Globus pallidus (tissue), 1 donor: ENCODE results near the gene TMEM184A.
"Not testable (repeated sequence)": the region's sequence is repeated elsewhere in the genome, so short reads cannot be mapped to it uniquely, and the experiment has no call there.

Experiments used
- DNase-seq: peaks from one replicate; pipeline ENCODE4 v3.0.0-alpha.2; 2015; ENCODE audit warnings: low spot score

The TMEM184A gene

DNA sequence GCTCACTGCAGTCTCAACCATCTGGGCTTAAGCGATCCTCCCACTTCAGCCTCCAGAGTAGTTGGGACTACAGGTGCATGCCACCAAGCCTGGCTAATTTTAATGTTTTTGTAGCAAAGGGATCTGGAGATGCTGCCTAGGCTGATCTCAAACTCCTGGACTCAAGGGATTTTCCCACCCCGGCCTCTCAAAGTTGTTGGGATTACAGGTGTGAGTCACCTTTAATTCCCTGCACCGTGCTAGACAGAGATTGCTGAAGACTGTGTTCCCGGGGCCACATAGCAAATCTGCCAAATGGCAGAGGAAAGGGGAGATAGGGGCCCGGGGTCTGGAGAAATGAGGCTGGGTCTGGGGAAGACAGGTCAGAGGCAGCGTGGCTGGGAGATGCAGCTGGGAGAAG, 34.5 kb upstream of the TMEM184A start:
- DNase-seq = no peak

DNA sequence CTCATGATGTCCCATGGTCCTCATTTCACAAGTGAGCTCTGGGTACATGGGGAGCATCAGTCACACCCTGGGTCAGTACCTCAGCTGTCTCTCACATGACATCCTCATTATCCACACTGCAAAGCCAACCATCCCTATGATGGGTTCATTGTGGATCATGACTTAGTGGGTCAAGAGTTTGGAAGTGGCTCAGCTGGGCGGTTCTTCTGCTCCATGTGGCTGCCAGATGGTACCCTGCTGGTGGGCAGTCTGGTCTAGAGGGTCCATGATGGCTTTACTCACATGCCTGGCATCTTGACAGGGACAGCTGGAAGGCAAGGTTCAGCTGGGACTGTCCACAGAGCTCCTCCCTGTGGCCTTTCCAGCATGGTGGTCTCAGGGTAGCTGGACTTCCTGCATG, 33.0 kb upstream of the TMEM184A start:
- no peak for DNase-seq

DNA sequence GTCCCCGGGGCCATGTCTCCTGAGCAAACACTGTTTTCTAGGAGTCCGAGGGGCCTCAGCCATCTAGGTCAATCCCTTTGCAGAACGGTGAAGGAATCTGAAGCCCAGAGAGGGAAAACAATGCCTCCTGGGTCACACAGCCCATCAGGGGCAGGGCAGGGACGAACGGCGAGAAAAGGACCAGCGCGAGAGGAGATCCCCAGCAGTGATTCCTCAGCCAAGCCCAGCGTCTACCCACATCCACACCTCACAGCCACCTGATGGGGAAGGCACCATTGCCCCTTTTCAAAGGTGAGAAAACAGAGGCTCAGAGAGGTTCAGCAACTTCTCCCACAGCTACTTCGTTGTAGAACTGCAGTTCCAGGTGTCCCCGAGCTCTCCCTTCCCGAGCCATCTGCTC, 31.7 kb upstream of the TMEM184A start:
- no peak for DNase-seq

DNA sequence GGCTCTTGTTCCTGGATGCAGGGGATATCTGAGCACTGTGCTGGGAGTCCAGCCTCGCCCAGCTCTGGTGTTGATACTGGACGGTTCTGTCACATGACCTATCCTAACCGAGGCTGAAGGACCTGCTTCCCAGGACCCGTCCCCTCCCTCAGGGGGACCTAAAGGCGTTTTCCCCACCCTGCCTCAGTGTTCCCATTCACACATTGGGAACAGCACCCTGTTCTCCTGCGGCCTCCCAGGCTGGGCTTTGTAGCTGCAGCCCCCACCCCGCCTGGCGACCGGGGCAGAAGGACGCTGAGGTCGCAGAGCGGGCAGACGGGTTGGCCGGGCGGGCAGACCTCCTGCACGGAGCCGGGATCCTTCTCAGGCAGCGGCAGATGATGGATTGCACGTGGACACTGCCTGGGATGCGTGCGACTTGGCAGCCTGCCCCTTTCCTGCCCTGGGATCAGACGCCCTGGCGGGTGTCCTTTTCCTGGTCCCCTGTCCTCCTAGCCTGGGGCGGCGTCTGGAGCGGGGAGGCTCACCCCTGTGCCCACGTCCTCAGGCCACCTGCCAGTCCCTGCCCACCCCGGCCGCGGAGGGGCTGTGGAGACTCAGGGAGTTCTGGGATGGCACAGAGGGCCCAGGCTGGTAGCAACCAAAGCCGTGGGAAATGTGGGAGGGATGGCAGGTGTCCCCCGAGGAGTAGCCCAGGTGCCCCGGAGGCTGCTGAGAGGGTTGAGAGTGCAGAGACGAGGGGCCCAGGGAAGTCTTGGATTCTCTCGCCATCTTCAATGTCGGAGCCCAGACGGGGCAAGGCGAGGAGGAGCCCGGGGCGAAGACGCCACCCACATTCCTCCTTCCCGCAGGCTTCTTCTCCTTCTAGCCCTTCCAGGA, 31.1 kb upstream of the TMEM184A start:
- no peak for DNase-seq

DNA sequence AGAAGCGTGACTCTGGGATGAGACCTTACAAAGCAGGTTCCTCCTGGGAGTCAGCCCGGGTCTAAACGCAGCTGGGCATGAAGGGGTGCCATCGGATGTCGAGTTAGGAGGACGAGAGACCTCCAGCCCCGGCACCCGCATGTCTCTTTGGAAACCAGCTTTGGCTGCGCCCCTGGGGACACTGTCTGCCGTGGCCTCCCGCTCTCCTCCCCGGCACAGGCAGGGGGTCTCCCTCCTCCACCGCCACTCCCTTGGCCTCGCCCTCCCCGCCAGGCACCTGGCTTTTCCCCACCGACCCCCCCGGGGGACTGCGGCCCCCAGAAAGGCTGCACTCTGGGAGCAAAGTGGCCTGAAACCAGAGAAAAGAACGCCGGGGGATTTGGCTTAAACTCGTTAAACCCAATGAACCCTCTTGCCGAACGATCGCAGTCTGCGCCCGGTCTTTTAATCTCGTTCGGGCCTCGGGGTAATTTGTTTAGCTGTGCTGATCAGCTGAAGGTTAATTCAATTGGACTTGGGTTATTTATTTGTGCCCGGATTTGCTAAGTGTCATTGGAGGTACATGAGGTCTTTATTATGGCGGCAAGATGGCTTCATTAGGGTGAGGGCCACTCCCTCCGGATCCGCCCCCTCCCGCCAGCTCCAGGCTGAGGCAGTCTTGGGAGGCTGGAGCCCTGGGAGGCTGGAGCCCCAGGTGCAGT, 30.3 kb upstream of the TMEM184A start:
- no peak for DNase-seq

DNA sequence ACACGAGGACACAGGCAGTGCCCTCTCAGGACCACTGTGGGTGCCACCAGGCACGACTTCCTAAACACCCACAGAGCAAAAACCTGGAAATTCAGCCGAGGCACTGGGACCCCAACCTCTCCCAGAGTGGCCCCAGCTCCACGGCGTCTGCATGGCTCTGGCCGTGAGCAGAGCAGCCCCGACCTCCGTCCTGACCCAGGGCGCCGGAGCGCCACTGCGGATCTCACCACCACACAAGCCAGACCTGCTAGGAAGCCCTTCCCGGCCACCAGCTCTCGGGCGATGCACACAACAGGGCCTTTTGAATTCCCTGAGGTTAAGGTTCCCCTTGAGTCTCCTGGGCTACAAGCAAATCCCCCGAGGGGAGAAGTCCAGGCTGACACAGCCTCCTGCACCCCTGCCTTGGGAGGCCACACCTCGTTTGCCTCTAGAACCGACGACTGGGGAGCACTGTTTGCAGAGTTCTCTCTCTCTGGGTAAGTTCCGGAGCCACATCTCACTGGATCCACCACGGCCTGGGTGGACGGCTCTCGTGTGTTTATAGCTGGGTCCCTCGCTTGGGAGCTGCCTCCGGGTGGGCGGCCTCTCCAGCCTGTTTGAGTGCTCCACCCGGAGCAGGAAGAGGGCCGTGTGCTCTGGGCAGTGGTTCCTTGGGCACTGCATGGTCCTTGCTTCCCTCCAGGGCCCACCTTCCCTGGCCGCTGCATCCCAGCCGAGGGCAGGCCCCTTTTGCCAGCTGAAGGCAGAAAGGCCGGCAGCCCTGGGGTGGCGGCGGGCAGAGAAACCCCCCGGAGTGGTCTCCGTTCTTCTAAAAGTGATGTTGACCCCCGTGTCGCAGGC, 29.4 kb upstream of the TMEM184A start:
- no peak for DNase-seq

GRCh38 chr7:1584700-1585099, 28.7 kb upstream of the TMEM184A start:
- DNase-seq = no peak

- not testable (repeated sequence) for DNase-seq
Observed at GRCh38 chr7:1583241-1583930, 27.4 kb upstream of the TMEM184A start.

- no peak for DNase-seq
Observed at GRCh38 chr7:1580422-1581030, 24.5 kb upstream of the TMEM184A start.

DNA sequence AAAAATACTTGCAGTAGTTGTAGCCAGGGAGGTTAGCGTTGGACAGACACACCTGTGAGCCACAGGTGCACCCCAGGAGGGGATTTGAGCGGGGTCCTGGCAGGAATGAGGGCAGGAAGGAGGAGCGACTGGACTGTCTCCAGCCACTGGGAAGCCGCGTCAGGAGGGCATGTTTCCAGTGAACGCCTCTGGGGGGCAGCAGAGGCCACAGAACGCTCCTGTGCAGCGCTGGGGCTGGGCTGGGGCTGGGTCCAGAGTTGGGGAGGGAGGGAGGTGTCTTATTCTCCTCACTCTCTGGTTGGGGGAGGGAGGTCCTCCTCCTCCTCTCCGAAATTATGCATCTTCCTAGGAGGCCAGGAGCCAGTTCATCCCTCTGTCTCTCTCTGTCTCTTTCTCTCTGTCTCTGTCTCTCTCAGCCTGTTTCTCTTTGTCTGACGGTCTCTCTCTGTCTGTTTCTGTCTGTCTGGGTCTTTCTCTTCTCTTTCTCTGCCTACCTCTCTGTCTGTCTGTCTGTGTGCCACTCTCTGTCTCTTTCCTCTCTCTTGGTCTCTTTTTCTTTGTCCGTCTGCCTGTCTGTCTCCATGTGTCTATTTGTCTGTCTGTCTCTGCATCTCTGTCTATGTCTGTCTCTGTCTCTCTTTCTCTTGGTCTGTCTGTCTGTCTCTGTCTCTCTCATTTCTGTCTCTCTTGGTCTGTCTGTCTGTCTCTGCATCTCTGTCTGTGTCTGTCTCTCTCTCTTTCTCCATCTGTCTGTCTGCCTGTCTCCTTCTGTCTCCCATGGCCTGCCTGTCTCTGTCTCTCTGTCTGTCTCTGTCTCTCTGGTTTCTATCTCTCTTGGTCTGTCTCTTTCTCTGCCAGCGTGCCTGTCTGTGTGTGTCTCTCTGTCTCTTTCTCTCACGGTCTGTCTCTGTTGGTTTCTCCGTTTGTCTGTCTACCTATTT, 23.7 kb upstream of the TMEM184A start:
- DNase-seq = peak; percentile 55

- no peak for DNase-seq
Observed at GRCh38 chr7:1578513-1578912, 22.5 kb upstream of the TMEM184A start.

GRCh38 chr7:1576521-1577253, 20.7 kb upstream of the TMEM184A start:
- DNase-seq = no peak

DNA sequence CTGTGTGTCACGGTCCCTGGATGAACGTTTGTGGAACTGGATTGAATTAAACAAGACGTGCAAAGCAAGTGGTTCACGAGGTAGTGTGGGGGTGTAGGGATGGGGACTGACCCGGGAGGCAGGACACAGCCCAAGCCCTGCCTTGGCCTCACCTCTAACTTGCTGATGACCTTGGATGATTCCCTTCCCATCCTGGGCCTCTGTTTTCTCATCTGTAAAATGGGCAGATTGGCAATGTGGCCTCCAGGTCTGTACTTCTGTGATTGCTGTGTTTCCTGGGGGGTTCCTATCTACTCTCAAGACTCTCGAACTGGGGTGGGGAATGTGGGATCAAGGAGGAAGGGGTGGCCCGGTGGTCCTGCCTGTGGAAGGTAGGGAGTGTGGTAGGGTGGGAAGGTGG, 19.8 kb upstream of the TMEM184A start:
- DNase-seq = no peak

DNA sequence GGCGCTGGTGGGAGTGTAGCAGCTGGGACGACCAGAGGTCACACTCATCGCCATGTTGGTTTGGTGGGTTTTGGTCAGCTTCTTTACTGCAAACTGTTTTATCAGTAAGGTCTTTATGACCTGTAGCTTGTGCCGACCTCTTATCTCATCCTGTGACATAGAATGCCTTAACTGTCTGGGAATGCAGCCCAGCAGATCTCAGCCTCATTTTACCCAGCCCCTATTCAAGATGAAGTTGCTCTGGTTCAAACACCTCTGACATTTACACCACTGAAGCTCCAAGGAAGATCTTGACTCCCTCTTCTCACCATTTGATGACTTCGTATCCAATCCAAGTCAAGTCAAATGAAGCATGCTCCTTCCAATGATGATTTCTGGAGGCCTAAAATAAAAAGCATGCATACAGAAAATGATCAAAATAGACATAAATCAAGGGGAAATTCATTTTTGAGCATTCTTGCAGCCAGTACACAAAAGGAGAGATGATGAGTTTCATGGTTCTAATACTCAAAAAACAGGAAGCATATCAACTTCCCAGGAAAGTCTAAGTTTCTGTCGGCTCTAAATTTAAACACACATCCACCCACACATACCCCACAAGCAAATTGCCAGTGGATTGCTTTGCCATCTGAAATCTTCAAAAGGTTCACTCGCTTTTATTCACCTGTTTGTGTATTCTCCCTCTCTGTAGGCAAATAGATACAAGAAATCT, 16.3 kb upstream of the TMEM184A start:
- no peak for DNase-seq

- DNase-seq = peak; percentile 83
Observed at GRCh38 chr7:1569833-1570632, 14.0 kb upstream of the TMEM184A start, which contains the start of gene PSMG3. Gene PSMG3, minus strand, starts transcription at chr7:1570032. Its CDS starts 693 bp downstream, at chr7:1569339.

- no peak for DNase-seq
Observed at GRCh38 chr7:1569440-1569832, 13.4 kb upstream of the TMEM184A start.

DNA sequence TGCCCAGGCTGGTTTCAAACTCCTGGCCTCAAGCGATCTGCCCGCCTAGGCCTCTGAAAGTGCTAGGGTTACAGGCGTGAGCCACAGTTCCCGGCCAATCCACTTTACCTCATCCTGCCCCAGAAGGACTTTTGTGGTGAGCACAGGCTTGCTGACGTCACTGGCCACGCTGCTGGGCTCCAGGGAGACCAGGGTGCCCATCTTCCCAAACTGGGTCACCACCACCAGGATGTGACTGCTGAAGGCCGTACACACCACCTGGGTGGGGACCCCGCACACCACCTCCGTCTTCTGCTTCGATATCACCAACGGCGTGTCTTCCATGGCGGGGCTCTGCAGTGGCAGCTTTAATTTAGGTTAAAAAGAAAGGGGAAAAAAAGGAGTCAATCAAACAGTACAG, 13.0 kb upstream of the TMEM184A start:
- DNase-seq = no peak

DNA sequence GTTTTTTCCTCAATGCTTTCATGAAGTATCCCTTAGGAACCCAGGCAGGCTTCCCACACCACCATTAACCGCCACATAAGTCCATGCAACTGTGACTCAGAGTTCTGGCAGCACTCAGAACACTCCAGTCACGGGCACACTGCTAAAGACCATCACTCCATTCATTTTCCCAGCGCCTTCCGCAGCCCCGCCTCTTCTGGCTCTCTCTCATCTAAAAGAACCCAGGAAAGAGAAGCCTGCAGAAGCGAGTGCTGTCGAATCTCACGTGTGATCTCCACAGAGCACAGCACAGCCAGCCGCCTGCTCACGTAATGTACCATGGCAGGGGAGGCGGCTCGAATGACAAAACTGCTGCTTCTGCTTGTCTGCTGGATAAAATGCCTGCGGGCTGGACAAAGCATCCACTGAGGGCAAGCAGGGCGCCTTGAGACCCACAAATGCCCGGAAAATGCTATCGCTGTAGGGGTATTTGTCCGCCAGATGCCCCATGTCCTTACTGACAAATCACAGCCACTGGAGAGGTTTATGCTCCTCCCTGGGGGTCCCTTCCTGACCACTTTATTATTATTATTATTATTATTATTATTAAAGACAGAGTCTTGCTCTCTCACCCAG, 12.0 kb upstream of the TMEM184A start:
- no peak for DNase-seq
